OCI-LY3 (cell line): ENCODE results near the gene GAS2L3.

Experiments
- H2AFZ ChIP-seq: fragments of 200-600, 300-600 bp; shearing (Covaris generic); 2 replicates; pipeline ENCODE4 v1.6.0; 2014; ENCODE audit warnings: antibody characterized with exemption, low read depth, low read length
- H3K27ac ChIP-seq: fragments of 200-600, 300-600 bp; sonication (generic); 2 replicates; pipeline ENCODE4 v1.5.1; 2014; ENCODE audit warnings: mild to moderate bottlenecking, low read length, moderate library complexity, mixed read lengths
- H3K27me3 ChIP-seq: fragments of 200-600, 300-600 bp; sonication (generic); 2 replicates; pipeline ENCODE4 v1.6.1; 2014; ENCODE audit warnings: low read depth, low read length, mixed read lengths
- H3K36me3 ChIP-seq: fragments of 200-600, 300-600 bp; sonication (generic); replicated peaks from 2 replicates; pipeline ENCODE3; 2014; ENCODE audit warnings: low read depth, low read length, mixed read lengths
- H3K4me1 ChIP-seq: fragments of 300-600, 200-600 bp; sonication (generic); 2 replicates; pipeline ENCODE4 v1.6.1; 2014; ENCODE audit warnings: low read length, mixed read lengths
- H3K4me2 ChIP-seq: fragments of 200-600, 300-600 bp; sonication (generic); 2 replicates; pipeline ENCODE4 v1.6.1; 2014; ENCODE audit warnings: low read length, mixed read lengths
- H3K4me3 ChIP-seq: fragments of 300-600, 200-600 bp; sonication (generic); 2 replicates; pipeline ENCODE4 v1.5.1; 2014; ENCODE audit warnings: antibody characterized with exemption, mild to moderate bottlenecking, low read length, moderate library complexity
- H3K79me2 ChIP-seq: fragments of 300-600, 200-600 bp; shearing (Covaris generic); 2 replicates; pipeline ENCODE4 v1.6.1; 2014; ENCODE audit warnings: mild to moderate bottlenecking, low read length, mixed read lengths
- H3K9ac ChIP-seq: fragments of 300-600, 200-600 bp; shearing (Covaris generic); 2 replicates; pipeline ENCODE4 v1.6.0; 2014; ENCODE audit warnings: mild to moderate bottlenecking, low read length, moderate library complexity
- H3K9me3 ChIP-seq: fragments of 200-600, 300-600 bp; shearing (Covaris generic); 2 replicates; pipeline ENCODE4 v1.6.1; 2014; ENCODE audit warnings: low read length, mixed read lengths; ENCODE audit not compliant: insufficient read depth
- H4K20me1 ChIP-seq: fragments of 200-600, 300-600 bp; sonication (generic); 2 replicates; pipeline ENCODE4 v1.6.1; 2016; ENCODE audit warnings: low read length, mixed read lengths; ENCODE audit not compliant: insufficient read depth
- EZH2phosphoT487 ChIP-seq: fragments of 200-600 bp; shearing (Covaris generic); IDR thresholded peaks from 2 replicates; pipeline ENCODE4 v1.6.1; 2018; ENCODE audit warnings: antibody characterized with exemption, mixed run types, low read depth
- TF ChIP-seq, protein P1 (sequence below): fragments of 200-600, 300-600 bp; sonication (generic); IDR thresholded peaks from 2 replicates; pipeline ENCODE4 v1.5.1; 2014; ENCODE audit warnings: antibody characterized with exemption, low read length, low read depth

The GAS2L3 gene

DNA sequence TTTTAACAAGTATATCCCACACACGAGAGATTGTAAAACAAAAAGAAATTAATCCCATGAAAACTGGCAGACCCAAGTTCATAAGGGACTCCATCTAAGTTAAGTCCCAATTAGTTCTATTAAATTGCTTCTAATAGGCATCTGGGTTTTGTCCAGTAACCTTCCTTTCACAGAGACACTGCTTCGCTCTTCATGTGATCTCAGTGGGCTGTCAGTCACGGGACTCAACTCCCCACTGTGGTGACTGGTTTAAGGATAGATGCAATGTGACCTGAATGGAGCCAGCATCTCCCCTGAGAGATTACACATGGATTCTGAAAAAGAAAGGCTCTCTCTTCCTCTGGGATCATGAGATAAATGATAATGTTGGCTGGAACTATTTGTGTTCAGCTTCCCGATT is 96.4 kb downstream of the GAS2L3 start:
- H3K4me3 ChIP-seq: no peak overlapping the region

DNA sequence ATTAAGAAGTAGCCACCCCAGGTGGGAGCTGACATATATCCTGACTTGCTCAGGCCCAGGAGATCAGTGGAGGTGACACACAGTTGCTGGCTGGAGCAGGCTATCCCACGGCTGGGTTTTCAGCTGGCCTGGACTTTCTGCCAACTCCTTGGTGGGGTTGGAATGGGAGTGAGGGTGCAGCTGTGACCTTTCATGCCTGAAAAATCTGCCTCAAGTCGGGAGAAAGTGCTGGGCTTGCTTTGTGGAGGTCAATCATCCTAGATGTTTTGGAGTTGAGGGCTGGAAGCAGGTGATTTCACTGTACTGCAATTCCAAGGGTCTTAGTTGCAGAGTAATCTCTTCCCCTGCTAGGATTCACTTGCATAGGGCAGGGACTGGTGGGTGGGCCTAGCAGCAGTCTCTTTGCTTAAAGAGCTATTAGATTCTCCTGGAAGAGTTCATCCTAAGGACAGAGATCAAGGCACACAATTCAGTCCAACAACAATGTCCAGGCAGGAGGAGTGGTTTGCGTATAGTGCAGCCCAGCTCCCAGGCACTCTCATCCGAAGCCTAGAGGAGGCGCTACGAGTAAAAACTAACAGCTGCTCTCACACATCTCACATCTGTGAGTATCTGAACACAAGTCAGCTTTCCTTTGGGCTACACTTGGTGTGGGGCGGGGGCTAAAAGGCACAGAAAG is 98.1 kb downstream of the GAS2L3 start:
- no peak for TF ChIP-seq EZH2phosphoT487
- Histone ChIP-seq H3K9ac (no peak overlapping the region), H3K27me3 (peaks cover 22% of the 10 kb centered on the region), H3K36me3 (no peaks in the 10 kb centered on the region), H3K4me1 (peaks cover 35% of the 10 kb centered on the region), H4K20me1 (no peaks in the 10 kb centered on the region), H3K27ac (no peak overlapping the region), H2AFZ (no peak overlapping the region), H3K4me3 (no peak overlapping the region), H3K79me2 (no peaks in the 10 kb centered on the region), H3K9me3 (no peaks in the 10 kb centered on the region), H3K4me2 (0 out of 2 replicates have a peak overlapping the region, but pooled peaks have one; percentile 21)

More for the DNA sequence above, 96.4 kb downstream of the GAS2L3 start:
- Histone ChIP-seq H3K27me3 (peaks cover 22% of the 10 kb centered on the region), H3K4me1 (peaks cover 35% of the 10 kb centered on the region), H4K20me1 (no peaks in the 10 kb centered on the region), H2AFZ (no peak overlapping the region), H3K4me2 (no peak overlapping the region), H3K9me3 (no peaks in the 10 kb centered on the region), H3K27ac (no peak overlapping the region), H3K79me2 (no peaks in the 10 kb centered on the region), H3K36me3 (no peaks in the 10 kb centered on the region), H3K9ac (no peak overlapping the region)
- TF ChIP-seq, protein P1, sequence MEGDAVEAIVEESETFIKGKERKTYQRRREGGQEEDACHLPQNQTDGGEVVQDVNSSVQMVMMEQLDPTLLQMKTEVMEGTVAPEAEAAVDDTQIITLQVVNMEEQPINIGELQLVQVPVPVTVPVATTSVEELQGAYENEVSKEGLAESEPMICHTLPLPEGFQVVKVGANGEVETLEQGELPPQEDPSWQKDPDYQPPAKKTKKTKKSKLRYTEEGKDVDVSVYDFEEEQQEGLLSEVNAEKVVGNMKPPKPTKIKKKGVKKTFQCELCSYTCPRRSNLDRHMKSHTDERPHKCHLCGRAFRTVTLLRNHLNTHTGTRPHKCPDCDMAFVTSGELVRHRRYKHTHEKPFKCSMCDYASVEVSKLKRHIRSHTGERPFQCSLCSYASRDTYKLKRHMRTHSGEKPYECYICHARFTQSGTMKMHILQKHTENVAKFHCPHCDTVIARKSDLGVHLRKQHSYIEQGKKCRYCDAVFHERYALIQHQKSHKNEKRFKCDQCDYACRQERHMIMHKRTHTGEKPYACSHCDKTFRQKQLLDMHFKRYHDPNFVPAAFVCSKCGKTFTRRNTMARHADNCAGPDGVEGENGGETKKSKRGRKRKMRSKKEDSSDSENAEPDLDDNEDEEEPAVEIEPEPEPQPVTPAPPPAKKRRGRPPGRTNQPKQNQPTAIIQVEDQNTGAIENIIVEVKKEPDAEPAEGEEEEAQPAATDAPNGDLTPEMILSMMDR: no peak

DNA sequence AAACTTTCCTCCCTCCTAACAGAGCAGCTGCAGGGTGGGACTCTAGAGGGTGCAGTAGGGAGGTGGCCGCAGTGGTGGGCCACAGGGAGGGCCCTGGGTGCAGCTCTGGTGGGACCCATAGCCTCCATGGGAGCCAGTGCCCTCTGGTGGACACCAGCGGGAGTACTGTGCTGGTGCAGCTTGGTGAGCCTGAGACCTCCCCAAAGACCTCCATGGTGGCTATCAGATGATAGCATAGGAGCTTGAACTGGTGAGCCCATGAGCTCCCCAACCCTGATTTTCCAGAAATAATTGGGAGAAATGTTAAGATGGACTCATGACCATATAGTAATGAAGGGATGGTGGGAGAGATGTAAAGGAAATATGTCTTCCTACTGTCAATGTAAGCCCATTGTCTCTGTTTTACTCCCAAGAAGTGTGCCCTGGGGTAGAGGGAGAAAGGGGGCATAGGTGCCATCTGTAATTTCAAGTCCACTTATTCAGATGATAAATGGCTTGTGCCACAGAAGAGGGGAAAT is 98.7 kb downstream of the GAS2L3 start:
- no peak overlapping the region for H3K27ac ChIP-seq
- H3K9ac ChIP-seq: no peak overlapping the region
- H3K36me3 ChIP-seq: no peaks in the 10 kb centered on the region
- peaks cover 35% of the 10 kb centered on the region for H3K4me1 ChIP-seq
- H3K9me3 ChIP-seq: 0 out of 2 replicates have a peak, but pooled peaks cover 3% of the 10 kb centered on the region
- no peak overlapping the region for H3K4me3 ChIP-seq
- peak overlapping the region; percentile 21 for H3K4me2 ChIP-seq
- no peak overlapping the region for H2AFZ ChIP-seq
- no peak for TF ChIP-seq EZH2phosphoT487
- TF ChIP-seq, protein P1: peak; percentile 87
- no peaks in the 10 kb centered on the region for H4K20me1 ChIP-seq
- H3K27me3 ChIP-seq: peaks cover 22% of the 10 kb centered on the region
- H3K79me2 ChIP-seq: no peaks in the 10 kb centered on the region

DNA sequence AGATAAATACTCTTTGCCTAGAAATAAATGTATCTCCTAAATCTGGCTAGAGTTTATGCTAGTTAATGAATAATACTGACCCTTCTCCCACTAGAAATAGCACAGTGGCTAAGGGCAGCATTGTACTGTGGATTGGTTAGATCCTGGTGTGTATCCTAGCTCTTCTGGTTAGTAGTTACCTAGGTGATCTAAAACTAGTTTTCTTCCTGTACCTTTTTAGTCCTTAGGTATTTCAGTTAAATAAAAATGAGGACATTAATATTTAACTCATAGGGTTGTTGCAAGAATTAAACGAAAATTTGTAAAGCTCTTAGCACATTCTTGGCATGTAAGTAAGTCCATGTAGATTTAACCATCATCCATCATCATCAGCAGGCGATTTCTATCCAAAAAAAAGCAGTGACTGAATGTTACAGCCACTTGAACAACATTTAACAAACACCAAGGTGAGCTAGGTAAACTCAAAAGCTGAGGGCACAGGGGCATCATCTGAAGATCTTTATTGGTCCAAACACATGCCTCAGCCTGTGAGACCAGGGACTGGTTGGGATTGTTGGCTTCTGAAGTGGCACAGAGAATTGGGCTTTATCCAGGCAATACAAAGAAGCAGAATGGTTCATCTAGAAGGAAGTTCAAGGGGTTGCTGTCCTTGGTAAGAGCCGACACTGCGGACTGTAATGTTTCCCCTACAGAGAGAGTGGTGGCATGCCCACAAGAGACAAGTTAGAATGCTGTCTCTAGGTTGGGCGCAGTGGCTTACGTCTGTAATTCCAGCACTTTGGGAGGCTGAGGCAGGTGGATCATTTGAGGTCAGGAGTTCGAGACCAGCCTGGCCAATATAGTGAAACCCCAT is 100.8 kb downstream of the GAS2L3 start:
- no peak overlapping the region for H3K27ac ChIP-seq
- H3K9me3 ChIP-seq: 0 out of 2 replicates have a peak, but pooled peaks cover 3% of the 10 kb centered on the region
- peaks cover 26% of the 10 kb centered on the region for H3K27me3 ChIP-seq
- TF ChIP-seq EZH2phosphoT487: no peak
- TF ChIP-seq, protein P1: no peak
- H4K20me1 ChIP-seq: no peaks in the 10 kb centered on the region
- no peak overlapping the region for H3K4me2 ChIP-seq
- H3K9ac ChIP-seq: no peak overlapping the region
- H3K36me3 ChIP-seq: no peaks in the 10 kb centered on the region
- no peak overlapping the region for H3K4me3 ChIP-seq
- peaks cover 33% of the 10 kb centered on the region for H3K4me1 ChIP-seq
- no peaks in the 10 kb centered on the region for H3K79me2 ChIP-seq
- H2AFZ ChIP-seq: no peak overlapping the region
